ENCODE data around the gene PLA2G2E.

The PLA2G2E gene

DNA sequence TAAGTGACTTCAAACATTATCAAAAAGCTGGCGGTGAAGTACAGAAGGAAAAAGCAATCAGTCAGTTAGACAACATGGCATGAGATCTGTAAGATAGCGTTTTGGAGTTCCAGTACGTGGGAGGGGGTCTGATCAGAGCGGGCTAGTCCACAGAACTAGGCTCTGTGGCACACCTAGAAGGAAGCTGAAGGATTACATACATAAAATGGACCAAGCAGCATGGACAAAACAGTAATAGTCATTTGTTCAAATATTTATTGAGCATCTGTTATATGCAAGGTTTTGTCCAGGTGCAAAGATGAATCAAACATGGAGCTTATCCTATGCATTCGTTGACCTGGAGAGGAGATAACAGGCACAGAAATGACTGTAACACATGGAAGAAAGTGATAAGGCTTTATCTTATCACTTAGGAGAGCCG is 22.9 kb upstream of the PLA2G2E start:
- TF ChIP-seq RAD21 (IDR thresholded peaks at IDR 0.05; ENCODE audit: low read depth) = no peak
- no peak for TF ChIP-seq CREB1 (IDR thresholded peaks at IDR 0.05; ENCODE audit: low read depth)

DNA sequence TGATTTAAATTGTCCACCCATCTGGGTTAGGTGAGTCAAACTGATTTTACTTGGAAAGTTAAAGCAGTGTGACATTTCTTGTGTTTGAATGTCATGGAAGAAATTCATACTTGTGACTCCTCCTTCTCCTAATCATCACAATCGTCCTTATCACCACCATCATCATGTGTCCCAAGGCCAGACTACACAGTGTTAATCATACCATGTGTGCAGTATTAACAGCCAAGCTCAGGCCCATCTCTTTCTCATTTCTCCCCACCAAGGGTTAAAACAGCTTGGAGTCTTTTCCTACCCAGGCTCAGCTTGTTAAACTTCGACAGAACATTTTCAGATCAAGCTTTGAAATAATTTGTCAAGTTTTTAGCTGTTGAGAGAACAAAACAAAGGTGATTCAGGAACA is 22.5 kb upstream of the PLA2G2E start:
- TF ChIP-seq RAD21 (IDR thresholded peaks at IDR 0.05; ENCODE audit: low read depth) (no peak), TAF1 (IDR thresholded peaks at IDR 0.05; ENCODE audit: low read depth) (no peak), CEBPB (IDR thresholded peaks at IDR 0.05) (no peak), TCF12 (IDR thresholded peaks at IDR 0.05; ENCODE audit: low read depth) (no peak), CREB1 (IDR thresholded peaks at IDR 0.05; ENCODE audit: low read depth) (no peak), EGR1 (IDR thresholded peaks at IDR 0.05) (no peak), ZBTB7A (IDR thresholded peaks at IDR 0.05; ENCODE audit: low read depth) (no peak)
- TF ChIP-seq, protein P1, sequence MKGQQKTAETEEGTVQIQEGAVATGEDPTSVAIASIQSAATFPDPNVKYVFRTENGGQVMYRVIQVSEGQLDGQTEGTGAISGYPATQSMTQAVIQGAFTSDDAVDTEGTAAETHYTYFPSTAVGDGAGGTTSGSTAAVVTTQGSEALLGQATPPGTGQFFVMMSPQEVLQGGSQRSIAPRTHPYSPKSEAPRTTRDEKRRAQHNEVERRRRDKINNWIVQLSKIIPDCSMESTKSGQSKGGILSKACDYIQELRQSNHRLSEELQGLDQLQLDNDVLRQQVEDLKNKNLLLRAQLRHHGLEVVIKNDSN (IDR thresholded peaks at IDR 0.05) = no peak

DNA sequence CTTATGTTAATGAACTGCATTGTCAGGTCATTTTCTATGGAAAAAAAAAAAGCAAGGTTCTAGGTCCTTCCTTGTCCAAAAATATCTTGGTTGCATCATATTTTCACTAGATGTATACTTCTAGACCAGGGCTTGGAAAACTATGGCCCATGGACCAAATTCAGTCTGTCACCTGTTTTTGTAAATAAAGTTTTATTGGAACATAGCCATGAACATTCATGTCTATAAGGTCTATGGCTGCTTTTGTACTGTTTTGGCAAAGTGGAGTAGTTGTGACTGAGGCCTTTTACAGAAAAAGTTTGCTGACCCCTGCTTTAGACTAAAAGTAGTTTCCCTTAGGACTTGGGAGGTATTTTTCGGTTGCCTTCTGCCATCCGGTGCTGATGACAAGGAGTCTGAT is 19.2 kb upstream of the PLA2G2E start:
- TF ChIP-seq TCF12 (IDR thresholded peaks at IDR 0.05; ENCODE audit: low read depth) (no peak), EP300 (IDR thresholded peaks at IDR 0.05; ENCODE audit: borderline replicate concordance) (no peak), TAF1 (IDR thresholded peaks at IDR 0.05; ENCODE audit: low read depth) (no peak), FOXM1 (IDR thresholded peaks at IDR 0.05; ENCODE audit: borderline replicate concordance, low read depth) (no peak), ZBTB7A (IDR thresholded peaks at IDR 0.05; ENCODE audit: low read depth) (no peak), NFIC (IDR thresholded peaks at IDR 0.05) (no peak), TEAD4 (IDR thresholded peaks at IDR 0.05) (no peak), CREB1 (IDR thresholded peaks at IDR 0.05; ENCODE audit: low read depth) (no peak), YY1 (IDR thresholded peaks at IDR 0.05; ENCODE audit: low read depth) (no peak)
- TF ChIP-seq, protein P2, sequence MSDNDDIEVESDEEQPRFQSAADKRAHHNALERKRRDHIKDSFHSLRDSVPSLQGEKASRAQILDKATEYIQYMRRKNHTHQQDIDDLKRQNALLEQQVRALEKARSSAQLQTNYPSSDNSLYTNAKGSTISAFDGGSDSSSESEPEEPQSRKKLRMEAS (IDR thresholded peaks at IDR 0.05) = no peak
- TF ChIP-seq, protein P3, sequence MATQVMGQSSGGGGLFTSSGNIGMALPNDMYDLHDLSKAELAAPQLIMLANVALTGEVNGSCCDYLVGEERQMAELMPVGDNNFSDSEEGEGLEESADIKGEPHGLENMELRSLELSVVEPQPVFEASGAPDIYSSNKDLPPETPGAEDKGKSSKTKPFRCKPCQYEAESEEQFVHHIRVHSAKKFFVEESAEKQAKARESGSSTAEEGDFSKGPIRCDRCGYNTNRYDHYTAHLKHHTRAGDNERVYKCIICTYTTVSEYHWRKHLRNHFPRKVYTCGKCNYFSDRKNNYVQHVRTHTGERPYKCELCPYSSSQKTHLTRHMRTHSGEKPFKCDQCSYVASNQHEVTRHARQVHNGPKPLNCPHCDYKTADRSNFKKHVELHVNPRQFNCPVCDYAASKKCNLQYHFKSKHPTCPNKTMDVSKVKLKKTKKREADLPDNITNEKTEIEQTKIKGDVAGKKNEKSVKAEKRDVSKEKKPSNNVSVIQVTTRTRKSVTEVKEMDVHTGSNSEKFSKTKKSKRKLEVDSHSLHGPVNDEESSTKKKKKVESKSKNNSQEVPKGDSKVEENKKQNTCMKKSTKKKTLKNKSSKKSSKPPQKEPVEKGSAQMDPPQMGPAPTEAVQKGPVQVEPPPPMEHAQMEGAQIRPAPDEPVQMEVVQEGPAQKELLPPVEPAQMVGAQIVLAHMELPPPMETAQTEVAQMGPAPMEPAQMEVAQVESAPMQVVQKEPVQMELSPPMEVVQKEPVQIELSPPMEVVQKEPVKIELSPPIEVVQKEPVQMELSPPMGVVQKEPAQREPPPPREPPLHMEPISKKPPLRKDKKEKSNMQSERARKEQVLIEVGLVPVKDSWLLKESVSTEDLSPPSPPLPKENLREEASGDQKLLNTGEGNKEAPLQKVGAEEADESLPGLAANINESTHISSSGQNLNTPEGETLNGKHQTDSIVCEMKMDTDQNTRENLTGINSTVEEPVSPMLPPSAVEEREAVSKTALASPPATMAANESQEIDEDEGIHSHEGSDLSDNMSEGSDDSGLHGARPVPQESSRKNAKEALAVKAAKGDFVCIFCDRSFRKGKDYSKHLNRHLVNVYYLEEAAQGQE (IDR thresholded peaks at IDR 0.05; ENCODE audit: low read depth) = no peak
- TF ChIP-seq, protein P1 (IDR thresholded peaks at IDR 0.05) = no peak

DNA sequence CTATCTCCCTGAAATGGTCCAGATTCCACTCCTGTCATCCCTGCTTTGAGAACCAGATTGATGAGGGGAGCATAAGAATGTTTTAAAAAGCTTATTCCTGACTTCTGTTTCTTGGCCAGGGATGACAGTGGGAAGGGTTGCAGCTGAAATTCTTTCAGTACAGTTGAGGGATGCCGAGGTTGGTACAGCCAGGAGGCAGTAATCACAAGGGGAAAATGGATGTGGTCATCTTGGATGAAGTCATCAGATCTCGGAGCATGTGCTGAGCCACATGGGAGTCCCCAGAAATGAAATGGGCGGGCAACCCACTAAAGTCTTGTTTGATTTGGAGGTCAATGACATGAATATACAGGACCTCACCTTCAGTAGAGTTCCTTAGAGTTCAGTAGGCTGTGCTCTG is 18.7 kb upstream of the PLA2G2E start:
- TF ChIP-seq YY1 (IDR thresholded peaks at IDR 0.05; ENCODE audit: low read depth) (no peak), ZBTB7A (IDR thresholded peaks at IDR 0.05; ENCODE audit: low read depth) (no peak), NFIC (IDR thresholded peaks at IDR 0.05) (no peak), TCF12 (IDR thresholded peaks at IDR 0.05; ENCODE audit: low read depth) (no peak), FOXM1 (IDR thresholded peaks at IDR 0.05; ENCODE audit: borderline replicate concordance, low read depth) (no peak)
- TF ChIP-seq, protein P1 (IDR thresholded peaks at IDR 0.05) = no peak
- TF ChIP-seq, protein P2 (IDR thresholded peaks at IDR 0.05) = no peak
- TF ChIP-seq, protein P3 (IDR thresholded peaks at IDR 0.05; ENCODE audit: low read depth) = no peak

DNA sequence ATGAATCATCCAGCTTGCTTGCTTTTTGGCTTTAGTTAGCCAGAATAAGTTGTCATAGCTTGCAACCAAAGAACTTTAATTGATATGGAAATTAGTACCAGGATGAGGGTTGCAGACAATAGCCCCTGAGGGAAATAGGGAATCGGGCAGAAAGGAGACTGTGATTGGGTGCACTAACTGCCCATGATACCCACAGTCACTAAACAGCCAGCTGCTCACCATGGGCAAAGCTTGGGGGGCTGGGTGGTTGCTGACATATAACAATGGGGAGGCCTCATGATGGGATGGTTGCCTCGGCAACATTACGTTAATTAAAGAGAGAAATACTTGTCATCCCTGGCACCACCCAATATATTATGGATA is 17.8 kb upstream of the PLA2G2E start:
- TF ChIP-seq EP300 (IDR thresholded peaks at IDR 0.05; ENCODE audit: borderline replicate concordance) (no peak), NFIC (IDR thresholded peaks at IDR 0.05) (no peak), YY1 (IDR thresholded peaks at IDR 0.05; ENCODE audit: low read depth) (no peak), TEAD4 (IDR thresholded peaks at IDR 0.05) (no peak), ZBTB7A (IDR thresholded peaks at IDR 0.05; ENCODE audit: low read depth) (no peak), CEBPB (IDR thresholded peaks at IDR 0.05) (no peak)

DNA sequence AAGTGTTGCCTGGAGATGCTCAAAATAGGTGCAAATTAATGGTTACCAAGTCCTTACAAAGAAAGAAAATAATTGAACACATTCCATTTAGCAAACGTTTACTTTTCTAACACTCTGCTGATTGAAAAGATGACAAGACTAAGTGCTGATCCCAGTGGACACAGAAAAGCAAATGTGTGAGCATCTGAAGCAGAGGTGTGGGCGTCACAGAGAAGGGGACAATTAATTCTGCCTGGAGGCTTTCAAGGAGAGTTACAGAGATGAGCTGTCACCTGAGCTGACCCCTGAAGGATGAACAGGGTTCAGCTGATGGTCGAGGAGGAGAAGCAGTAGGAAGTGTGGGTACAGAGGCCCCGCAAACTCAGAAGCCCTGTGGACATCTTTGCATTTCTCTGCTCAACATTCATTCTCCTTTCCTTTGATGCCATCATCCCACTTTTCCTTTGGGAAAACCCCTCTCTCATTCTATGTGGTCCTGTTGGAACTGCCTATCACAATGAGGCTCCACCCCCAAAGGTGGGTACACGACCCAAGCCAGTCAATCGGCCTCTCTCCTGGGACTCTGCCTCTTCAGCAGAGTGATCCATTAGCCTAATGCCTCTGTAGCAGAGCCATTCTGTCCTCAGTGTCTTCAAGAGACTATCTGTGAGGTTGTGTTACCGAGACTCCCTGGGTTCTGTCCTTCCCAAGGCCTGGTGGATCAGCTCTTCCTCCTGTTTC is 17.2 kb upstream of the PLA2G2E start:
- TF ChIP-seq YY1 (IDR thresholded peaks at IDR 0.05; ENCODE audit: low read depth) (no peak), CEBPB (IDR thresholded peaks at IDR 0.05) (no peak), EP300 (IDR thresholded peaks at IDR 0.05; ENCODE audit: borderline replicate concordance) (no peak), EGR1 (IDR thresholded peaks at IDR 0.05) (no peak), RAD21 (IDR thresholded peaks at IDR 0.05; ENCODE audit: low read depth) (no peak), TAF1 (IDR thresholded peaks at IDR 0.05; ENCODE audit: low read depth) (no peak), FOXM1 (IDR thresholded peaks at IDR 0.05; ENCODE audit: borderline replicate concordance, low read depth) (no peak), CREB1 (IDR thresholded peaks at IDR 0.05; ENCODE audit: low read depth) (no peak), TEAD4 (IDR thresholded peaks at IDR 0.05) (no peak), NFIC (IDR thresholded peaks at IDR 0.05) (no peak), TCF12 (IDR thresholded peaks at IDR 0.05; ENCODE audit: low read depth) (no peak), ZBTB7A (IDR thresholded peaks at IDR 0.05; ENCODE audit: low read depth) (no peak)
- TF ChIP-seq, protein P1 (IDR thresholded peaks at IDR 0.05) = no peak
- TF ChIP-seq, protein P2 (IDR thresholded peaks at IDR 0.05) = no peak
- TF ChIP-seq, protein P3 (IDR thresholded peaks at IDR 0.05; ENCODE audit: low read depth) = no peak

All from Ishikawa (cell line).